Rectal smooth muscle tissue (tissue), 1 donor: Measurements from ENCODE around the gene YWHAG.
A peak's percentile ranks its signal among the peaks of the same experiment; 100 is the strongest.
"Not testable (repeated sequence)": the region's sequence is repeated elsewhere in the genome, so short reads cannot be mapped to it uniquely, and the experiment has no call there.

Experiments
- H3K27ac ChIP-seq: one replicate; pipeline ENCODE4 v1.7.0; 2013; ENCODE audit warnings: low read depth, low read length, inconsistent platforms
- H3K27me3 ChIP-seq: one replicate; pipeline ENCODE4 v1.7.0; 2013; ENCODE audit warnings: low read length; ENCODE audit not compliant: control insufficient read depth, insufficient read depth
- H3K36me3 ChIP-seq: one replicate; pipeline ENCODE4 v1.7.0; 2013; ENCODE audit warnings: low read length; ENCODE audit not compliant: control insufficient read depth, insufficient read depth
- H3K4me1 ChIP-seq: one replicate; pipeline ENCODE4 v1.7.0; 2013; ENCODE audit warnings: low read length; ENCODE audit not compliant: control insufficient read depth, insufficient read depth
- H3K4me3 ChIP-seq: one replicate; pipeline ENCODE4 v1.7.0; 2013; ENCODE audit warnings: low read length
- H3K9ac ChIP-seq: one replicate; pipeline ENCODE4 v1.7.0; 2013; ENCODE audit warnings: low read length

The YWHAG gene

DNA sequence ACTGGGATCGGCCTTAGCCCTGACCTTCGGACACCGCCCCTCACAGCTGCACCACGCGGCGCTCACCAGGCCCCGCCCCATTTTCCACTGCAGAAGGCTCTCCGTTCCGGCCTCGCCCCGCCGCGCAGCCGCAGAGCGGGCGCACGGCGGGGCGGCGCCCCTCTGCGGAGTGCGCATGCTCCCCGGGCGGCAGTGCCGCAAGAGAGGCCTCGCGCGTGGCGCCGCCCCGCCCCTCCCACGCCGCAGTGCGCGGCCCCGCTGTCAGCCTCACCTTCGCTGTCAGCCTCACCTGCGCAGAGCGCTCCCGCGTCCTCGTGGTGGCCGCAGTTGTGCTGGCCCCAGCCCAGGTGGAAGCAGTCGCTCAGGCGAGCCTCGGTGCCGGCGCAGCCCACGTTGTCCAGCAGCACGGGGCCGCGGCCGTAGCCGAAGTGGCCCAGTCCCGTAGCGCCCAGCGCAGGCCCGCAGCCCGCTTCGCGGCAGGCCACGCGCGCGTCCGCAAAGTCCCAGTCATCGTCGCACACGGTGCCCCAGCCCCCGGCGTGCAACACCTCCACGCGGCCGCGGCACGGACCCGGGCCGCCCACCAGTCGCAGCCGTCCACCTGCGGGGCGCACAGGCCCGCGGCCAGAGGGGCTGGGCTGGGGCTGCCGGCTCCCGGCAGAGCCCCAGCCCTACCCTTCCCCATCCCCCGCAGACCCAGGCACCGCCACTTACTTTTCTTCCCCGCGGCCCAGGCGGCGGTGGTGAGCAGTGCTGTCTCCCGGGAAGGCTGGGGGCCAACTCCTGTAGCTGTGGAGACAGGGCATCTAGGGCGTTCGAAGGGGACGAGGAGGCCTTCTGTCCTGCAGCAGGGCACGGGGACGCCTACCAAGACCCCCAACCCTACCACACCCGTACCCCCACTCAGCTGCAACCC, 34.6 kb upstream of the YWHAG start:
- Histone ChIP-seq H3K36me3 (no peaks in the 10 kb centered on the region), H3K4me3 (peak overlapping the region; percentile 93), H3K4me1 (peaks cover 5% of the 10 kb centered on the region), H3K27me3 (no peaks in the 10 kb centered on the region), H3K9ac (peak overlapping the region; percentile 77), H3K27ac (peak overlapping the region; percentile 82)

DNA sequence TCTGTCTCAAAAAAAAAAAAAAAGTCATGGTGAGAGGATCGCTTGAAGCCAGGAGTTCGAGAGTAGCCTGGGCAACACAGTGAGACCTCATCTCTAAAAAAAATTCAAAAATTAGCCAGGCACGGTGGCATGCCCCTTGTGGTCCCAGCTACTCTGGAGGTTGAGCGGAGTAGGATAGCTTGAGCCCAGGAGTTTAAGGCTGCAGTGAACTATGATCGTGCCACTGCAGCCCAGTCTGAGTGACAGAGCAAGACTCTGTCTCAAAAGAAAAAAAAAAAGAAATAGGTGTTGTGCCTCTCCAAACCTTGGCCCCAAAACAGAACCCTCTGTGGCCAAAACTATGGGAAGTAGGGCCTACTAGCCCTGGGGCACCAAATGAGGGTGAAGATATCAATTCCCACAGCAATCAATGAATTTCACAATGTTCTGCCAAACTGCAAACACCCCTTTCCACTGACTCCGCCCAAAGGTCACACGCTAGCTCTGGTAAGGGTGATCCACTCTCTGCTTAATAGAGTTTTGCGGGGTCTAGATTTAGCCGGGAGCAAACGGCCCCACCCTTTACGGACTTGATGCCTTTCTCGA, 33.8 kb upstream of the YWHAG start:
- Histone ChIP-seq H3K9ac (no peak overlapping the region), H3K27ac (peak overlapping the region; percentile 82), H3K27me3 (no peaks in the 10 kb centered on the region), H3K36me3 (no peaks in the 10 kb centered on the region), H3K4me3 (peak overlapping the region; percentile 59), H3K4me1 (peaks cover 5% of the 10 kb centered on the region)

DNA sequence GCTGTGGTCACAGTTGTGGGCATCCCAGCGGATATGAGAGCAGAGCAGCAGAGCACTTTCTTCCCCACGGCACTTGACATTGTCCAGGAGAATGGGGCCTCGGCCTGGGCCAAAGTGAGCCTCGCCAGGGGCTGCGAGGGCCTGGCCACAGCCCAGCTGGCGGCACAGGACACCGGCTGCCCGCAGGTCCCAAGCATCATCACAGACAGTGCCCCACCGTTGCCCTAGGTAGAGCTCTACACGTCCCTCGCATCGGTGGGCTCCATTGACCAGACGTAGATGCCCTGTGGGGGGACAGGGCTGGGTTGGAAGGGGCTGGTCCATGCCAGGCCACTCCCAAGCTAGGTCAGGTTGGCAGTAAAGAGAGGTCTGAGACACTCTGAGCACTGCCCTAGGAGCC, 31.3 kb upstream of the YWHAG start:
- Histone ChIP-seq H3K4me3 (no peak overlapping the region), H3K27me3 (no peaks in the 10 kb centered on the region), H3K9ac (no peak overlapping the region), H3K36me3 (no peaks in the 10 kb centered on the region), H3K27ac (no peak overlapping the region), H3K4me1 (peaks cover 5% of the 10 kb centered on the region)

DNA sequence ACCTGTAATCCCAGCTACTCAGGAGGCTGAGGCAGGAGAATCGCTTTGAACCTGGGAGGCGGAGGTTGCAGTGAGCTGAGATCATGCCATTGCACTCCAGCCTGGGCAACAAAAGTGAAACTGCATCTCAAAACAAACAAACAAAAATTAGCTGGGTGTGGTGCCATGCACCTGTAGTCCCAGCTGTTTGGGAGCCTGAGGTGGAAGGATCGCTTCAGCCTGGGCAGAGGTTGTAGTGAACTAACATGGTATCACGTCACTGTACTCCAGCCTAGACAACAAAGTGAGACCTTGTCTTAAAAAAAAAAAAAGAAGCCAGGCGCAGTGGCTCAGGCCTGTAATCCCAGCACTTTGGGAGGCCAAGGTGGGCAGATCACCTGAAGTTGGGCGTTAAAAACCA, 29.0 kb upstream of the YWHAG start:
- not testable (repeated sequence) for H3K4me3 ChIP-seq, H3K9ac ChIP-seq, H3K36me3 ChIP-seq, H3K27me3 ChIP-seq, H3K4me1 ChIP-seq, H3K27ac ChIP-seq

DNA sequence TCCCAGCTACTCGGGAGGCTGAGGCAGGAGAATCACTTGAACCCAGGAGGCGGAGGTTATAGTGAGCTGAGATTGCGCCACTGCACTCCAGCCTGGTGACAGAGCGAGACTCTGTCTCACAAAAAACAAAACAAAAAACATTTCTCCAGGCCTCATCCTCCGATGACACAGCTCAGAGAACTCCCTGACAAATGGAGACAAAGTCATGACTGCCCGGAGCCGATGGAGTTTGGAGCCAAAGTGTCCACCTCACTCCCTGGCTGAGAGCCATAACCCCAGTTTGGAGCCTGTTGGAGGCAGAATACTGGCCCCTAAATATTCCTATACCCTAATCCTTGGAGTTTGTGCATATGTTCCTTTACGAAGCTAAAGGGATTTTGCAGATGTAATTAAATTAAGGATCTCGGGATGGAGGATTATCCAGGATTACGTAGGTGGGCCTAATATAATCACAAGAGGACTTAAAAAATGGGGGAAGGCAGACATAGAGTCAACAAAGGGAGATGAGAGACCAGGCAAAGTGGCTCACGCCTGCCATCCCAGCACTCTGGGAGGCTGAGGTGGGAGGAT, 28.0 kb upstream of the YWHAG start:
- no peak overlapping the region for H3K4me3 ChIP-seq
- no peak overlapping the region for H3K9ac ChIP-seq
- no peak overlapping the region for H3K27ac ChIP-seq
- H3K4me1 ChIP-seq, result no peaks in the 10 kb centered on the region
- no peaks in the 10 kb centered on the region for H3K36me3 ChIP-seq
- H3K27me3 ChIP-seq, result no peaks in the 10 kb centered on the region

DNA sequence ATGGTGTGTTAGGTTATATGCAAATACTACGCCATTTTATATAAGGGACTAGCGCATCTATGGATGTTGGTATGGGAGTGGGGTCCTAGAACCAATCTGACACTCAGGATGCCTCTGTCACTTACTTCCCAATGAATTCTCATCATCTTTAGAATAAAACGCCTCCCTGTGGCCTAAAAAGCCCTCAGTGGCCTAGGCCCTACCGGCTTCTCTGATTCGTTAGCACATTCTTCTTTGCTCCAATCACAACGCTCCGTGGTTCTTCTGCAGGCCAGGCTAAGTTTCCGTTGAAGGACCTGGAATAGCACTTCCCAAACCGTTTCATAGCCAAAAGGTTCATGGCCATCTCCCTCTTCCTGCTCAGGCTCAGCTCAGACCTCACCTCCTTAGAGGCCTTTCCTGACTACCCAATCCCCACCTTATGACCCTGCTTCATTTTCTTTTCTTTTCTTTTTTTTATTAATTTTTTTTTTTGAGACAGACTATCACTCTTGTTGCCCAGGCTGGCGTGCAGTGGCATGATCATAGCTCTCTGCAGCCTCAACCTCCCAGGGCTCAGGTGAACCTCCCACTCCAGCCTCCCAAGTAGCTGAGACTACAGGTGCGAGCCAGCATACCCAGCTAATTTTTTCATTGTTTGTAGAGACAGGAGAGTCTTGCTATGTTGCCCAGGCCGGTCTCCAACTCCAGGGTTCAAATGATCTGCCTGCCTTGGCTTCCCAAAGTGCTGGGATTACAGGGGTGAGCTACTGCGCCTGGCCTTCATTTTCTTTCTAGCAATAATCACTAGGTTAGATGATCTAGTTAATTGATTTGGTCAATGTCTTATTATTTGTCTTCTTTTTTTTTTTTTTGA, 24.5 kb upstream of the YWHAG start:
- H3K9ac ChIP-seq, result no peak overlapping the region
- peaks cover 6% of the 10 kb centered on the region for H3K4me1 ChIP-seq
- no peak overlapping the region for H3K27ac ChIP-seq
- H3K27me3 ChIP-seq, result no peaks in the 10 kb centered on the region
- no peaks in the 10 kb centered on the region for H3K36me3 ChIP-seq
- no peak overlapping the region for H3K4me3 ChIP-seq

DNA sequence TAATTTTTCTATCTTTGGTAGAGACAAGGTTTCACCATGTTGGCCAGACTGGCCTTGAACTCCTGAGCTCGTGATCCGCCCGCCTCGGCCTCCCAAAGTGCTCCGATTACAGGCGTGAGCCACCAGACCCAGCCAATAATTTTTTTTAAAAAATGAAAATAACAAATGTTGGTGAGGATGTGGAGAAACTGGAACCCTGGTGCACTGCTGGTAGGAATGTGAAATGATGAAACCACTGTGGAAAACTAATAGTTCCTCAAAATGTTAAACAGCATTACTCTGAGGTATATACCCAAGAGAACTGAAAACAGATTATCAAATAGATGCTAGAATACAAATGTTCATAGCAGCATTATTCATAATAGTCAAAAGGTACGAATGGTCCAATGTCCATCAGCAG, 23.0 kb upstream of the YWHAG start:
- peaks cover 6% of the 10 kb centered on the region for H3K4me1 ChIP-seq
- no peak overlapping the region for H3K27ac ChIP-seq
- no peaks in the 10 kb centered on the region for H3K36me3 ChIP-seq
- H3K9ac ChIP-seq, result no peak overlapping the region
- H3K27me3 ChIP-seq, result no peaks in the 10 kb centered on the region
- H3K4me3 ChIP-seq, result no peak overlapping the region

DNA sequence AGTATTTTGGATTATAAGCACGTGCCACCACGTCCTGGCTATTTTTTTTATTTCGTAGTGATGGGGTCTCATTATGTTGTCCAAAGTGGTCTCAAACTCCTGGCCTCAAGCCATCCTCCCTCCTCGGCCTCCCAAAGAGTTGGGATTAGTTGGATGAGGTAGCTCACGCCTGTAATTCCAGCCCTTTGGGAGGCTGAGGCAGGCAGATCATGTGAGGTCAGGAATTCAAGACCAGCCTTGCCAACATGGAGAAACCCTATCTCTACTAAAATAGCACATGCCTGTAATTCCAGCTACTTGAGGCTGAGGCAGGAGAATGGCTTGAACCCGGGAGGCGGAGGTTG, 21.8 kb upstream of the YWHAG start:
- H3K27ac ChIP-seq, result peak overlapping the region; percentile 93
- H3K4me3 ChIP-seq, result peak overlapping the region; percentile 67
- no peaks in the 10 kb centered on the region for H3K36me3 ChIP-seq
- H3K27me3 ChIP-seq, result no peaks in the 10 kb centered on the region
- H3K4me1 ChIP-seq, result peaks cover 6% of the 10 kb centered on the region
- H3K9ac ChIP-seq, result no peak overlapping the region

DNA sequence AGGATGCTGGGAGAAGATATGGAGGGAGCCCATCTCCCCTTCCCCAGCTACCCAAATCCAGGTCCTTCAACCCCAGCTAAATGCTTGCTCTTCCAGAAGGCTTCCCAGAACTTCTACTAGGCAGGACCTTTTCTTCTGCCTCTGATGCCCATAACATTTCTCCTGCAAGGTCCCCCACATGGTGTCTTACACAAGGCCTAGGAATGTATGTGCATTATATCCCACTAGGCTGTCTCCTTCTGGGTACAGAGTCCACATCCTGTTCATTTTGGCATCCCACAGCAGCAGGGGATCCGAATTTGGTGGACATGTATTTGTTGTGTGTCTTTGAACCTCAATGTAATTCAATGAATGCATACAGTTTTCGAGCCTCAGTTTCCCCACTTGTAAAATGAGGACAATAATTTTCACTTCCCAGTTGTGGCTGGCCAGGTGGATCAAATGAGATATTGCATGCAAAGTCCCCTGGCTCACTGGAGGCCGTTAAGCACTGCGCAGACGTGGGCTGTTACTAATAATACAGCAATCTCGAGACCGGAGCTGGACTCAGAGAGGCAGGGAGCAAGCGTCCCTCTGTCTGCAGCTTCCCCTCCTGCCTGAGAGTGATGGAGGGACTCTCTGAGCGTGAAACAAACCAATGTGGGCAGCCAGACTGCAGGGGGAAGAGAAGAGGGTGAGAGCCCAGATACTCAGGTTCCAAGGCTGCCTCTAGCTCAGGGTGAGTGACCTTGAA, 18.6 kb upstream of the YWHAG start:
- H3K4me1 ChIP-seq, result peaks cover 9% of the 10 kb centered on the region
- no peaks in the 10 kb centered on the region for H3K36me3 ChIP-seq
- no peaks in the 10 kb centered on the region for H3K27me3 ChIP-seq
- H3K4me3 ChIP-seq, result no peak overlapping the region
- no peak overlapping the region for H3K9ac ChIP-seq
- H3K27ac ChIP-seq, result no peak overlapping the region

DNA sequence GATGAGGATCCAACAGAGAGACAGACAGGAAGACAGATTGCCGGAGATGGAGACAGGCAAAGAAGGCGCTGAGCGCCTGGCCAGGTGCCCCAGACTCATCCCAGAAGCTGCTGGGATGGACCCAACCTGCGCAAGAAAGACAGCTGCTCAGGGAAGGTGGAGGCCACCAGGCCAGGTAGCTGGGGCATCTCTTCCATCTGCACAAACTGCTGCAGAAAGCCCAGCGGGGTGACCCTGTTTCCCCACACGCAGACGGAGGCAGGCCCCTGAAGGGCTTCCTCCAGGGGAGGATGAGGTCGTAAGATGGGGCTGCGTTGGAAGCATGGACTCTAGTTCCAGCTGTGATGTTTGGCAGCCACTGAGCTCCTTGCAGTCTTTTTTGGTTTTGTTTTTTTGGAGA, 16.5 kb upstream of the YWHAG start:
- no peaks in the 10 kb centered on the region for H3K36me3 ChIP-seq
- H3K4me1 ChIP-seq, result peaks cover 4% of the 10 kb centered on the region
- no peak overlapping the region for H3K9ac ChIP-seq
- no peak overlapping the region for H3K4me3 ChIP-seq
- no peaks in the 10 kb centered on the region for H3K27me3 ChIP-seq
- no peak overlapping the region for H3K27ac ChIP-seq

DNA sequence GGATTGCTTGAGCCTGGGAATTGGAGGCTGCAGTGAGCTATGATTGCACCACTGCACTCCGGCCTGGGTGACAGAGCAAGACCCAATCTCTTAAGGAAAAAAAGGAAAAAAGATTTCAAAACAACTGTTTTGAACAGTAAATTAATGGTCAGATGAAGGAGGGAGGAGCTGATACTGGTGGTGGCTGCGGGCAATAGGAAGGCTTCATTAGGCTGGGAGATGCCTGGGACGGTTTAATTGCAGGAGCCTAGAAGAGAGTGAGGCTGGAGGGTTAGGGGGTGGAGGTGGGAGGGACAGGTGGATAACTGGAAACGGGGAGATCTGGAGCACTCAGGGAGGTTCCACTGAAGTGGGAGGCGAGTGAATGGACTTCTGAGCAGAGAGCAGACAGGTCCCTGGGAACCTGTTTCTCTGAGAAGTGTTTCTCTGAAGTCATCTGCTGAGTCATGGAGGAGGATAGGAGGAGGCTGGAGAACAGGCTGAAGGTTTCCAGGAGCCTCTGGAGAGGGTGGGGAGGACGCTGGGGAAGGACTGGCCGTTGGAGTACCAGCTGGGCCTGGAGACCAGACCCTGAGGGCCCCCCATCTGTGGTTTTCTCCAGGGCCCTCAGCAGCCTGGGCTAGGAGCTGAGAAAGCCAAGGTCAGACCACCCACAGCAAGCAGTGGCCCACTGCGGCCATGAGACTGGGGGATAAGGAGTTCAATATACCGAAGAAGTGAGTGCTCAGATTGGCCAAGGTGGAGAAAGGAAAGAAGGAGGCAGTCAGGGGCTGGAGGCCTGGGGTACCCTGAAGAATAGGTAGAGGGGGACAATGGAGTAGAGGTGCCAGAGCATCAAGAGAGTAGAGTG, 14.4 kb upstream of the YWHAG start:
- no peak overlapping the region for H3K4me3 ChIP-seq
- no peak overlapping the region for H3K9ac ChIP-seq
- H3K36me3 ChIP-seq, result no peaks in the 10 kb centered on the region
- no peaks in the 10 kb centered on the region for H3K27me3 ChIP-seq
- peaks cover 3% of the 10 kb centered on the region for H3K4me1 ChIP-seq
- peak overlapping the region; percentile 48 for H3K27ac ChIP-seq
